Tibial nerve (tissue), 4 donors: ENCODE measurements around the gene GSPT1. TPM values are rescaled to one million over a fixed set of nuclear protein-coding genes. Genes with fewer than 3 reads are reported as not detected.

Experiments used
- DNase-seq, 2 donors: peaks; one replicate each; pipeline ENCODE4 v3.0.0-alpha.2; 2019; ENCODE audit warnings: low spot score in 2 of 2
- H3K27ac ChIP-seq, 4 donors: fragments of 200-600 bp; sonication (generic) in 3 of 4; one replicate each; pipeline ENCODE4 v1.5.1; 2017 to 2019; ENCODE audit warnings: mild to moderate bottlenecking in 1 of 4
- H3K27me3 ChIP-seq, 2 donors: fragments of 200-600 bp; sonication (generic) in 1 of 2; one replicate each; pipeline versions ENCODE4 v1.5.1 to v1.6.0; 2017 to 2019
- H3K36me3 ChIP-seq, 3 donors: fragments of 200-600 bp; sonication (generic); one replicate each; pipeline ENCODE4 v1.5.1; 2018 to 2019
- H3K4me1 ChIP-seq, 4 donors: fragments of 200-600 bp; sonication (generic) in 3 of 4; one replicate each; pipeline ENCODE4 v1.5.1; 2017 to 2019
- H3K4me3 ChIP-seq, 4 donors: fragments of 200-600 bp; sonication (generic) in 3 of 4; one replicate each; pipeline ENCODE4 v1.5.1; 2017 to 2019; ENCODE audit warnings: mild to moderate bottlenecking in 1 of 4, moderate library complexity in 1 of 4
- H3K9me3 ChIP-seq, 4 donors: fragments of 200-600 bp; sonication (generic) in 3 of 4; one replicate each; pipeline ENCODE4 v1.5.1; 2017 to 2019
- EP300 ChIP-seq, 2 donors: sonication (generic); formaldehyde crosslinking; IDR thresholded peaks; one replicate each; pipeline ENCODE4 v1.6.1; 2017; ENCODE audit warnings: antibody characterized with exemption in 2 of 2, mild to moderate bottlenecking in 1 of 2
- POLR2A ChIP-seq, 2 donors: fragments of 450-650 bp; IDR thresholded peaks; one replicate each; pipeline ENCODE4 v1.6.1; 2017; ENCODE audit warnings: antibody characterized with exemption in 2 of 2, mild to moderate bottlenecking in 2 of 2, moderate library complexity in 2 of 2
- WGBS, 2 donors: methylation state at CpG; one replicate each; pipeline ENCODE4 v1.1.5; 2018; 5-methylcytosine and 5-hydroxymethylcytosine counted together
- total RNA-seq, 4 donors: library from RNA; depleted of rRNA; stranded (reverse); fragments of >200 nt; gene quantifications; one replicate each; pipeline ENCODE4 v1.1.0, GENCODE V29; 2016
- TF ChIP-seq, protein P1 (sequence below), 5 experiments: fragments of 200-600 bp in 3 of 5; fragments of 450-650 bp in 2 of 5; sonication (generic) in 3 of 5; IDR thresholded peaks; one replicate each; pipeline ENCODE4 v1.5.1; 2016 to 2019; ENCODE audit warnings: antibody characterized with exemption in 5 of 5, mild to moderate bottlenecking in 3 of 5, moderate library complexity in 2 of 5

GSPT1 gene
- total RNA-seq, 4 donors from 2014 or later, result 43.2 to 49.8 (median 46.2) TPM

DNA sequence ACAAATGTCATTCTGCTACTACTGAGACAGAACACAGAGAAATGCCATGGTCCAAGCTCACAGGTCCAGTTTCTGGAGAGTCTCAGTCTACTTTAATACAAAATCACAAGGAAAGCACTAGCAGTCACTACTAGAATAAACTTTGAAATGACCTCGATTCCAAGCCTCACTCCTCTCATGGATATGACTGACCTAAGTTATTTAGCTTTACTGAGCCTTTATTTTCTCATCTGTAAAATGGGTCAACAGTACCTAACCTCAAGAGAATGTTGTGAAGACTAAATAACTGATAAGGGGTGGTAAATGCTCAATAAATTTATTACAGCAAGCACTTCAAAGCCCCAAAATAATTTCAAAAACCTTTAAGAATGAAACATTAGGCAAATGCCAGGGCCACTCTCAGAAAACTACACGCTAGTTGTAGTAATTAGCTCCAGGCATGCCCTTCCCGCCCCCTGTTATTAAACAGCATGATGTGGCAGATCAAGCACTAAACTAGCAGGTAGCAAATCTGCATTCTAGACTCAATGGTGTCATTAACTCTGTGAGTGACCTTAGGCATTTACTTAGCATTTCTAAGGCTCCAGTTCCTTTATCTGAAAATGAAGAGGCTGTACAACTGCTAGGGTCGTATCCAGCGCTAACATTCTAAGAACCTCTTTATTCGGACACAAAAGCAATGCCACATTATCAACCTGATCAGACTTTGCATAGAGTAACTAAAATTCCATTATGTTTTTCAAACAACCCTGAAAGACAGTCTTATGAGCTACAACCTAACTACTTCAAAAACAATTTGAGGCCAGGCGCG is 8.4 kb downstream of the GSPT1 start:
- no peak overlapping the region for H3K4me3 ChIP-seq
- H3K9me3 ChIP-seq, result no peaks in the 10 kb centered on the region
- H3K27me3 ChIP-seq, result no peaks in the 10 kb centered on the region
- peaks cover 0 to 7% (median 0%) of the 10 kb centered on the region in 3 donors for H3K36me3 ChIP-seq
- peaks cover 0 to 42% (median 22%) of the 10 kb centered on the region in 4 donors for H3K4me1 ChIP-seq
- no peak overlapping the region for H3K27ac ChIP-seq
- WGBS, 2 donors, result 88 to 89% methylated on average over 8 of the region's 8 CpGs
- TF ChIP-seq, protein P1, sequence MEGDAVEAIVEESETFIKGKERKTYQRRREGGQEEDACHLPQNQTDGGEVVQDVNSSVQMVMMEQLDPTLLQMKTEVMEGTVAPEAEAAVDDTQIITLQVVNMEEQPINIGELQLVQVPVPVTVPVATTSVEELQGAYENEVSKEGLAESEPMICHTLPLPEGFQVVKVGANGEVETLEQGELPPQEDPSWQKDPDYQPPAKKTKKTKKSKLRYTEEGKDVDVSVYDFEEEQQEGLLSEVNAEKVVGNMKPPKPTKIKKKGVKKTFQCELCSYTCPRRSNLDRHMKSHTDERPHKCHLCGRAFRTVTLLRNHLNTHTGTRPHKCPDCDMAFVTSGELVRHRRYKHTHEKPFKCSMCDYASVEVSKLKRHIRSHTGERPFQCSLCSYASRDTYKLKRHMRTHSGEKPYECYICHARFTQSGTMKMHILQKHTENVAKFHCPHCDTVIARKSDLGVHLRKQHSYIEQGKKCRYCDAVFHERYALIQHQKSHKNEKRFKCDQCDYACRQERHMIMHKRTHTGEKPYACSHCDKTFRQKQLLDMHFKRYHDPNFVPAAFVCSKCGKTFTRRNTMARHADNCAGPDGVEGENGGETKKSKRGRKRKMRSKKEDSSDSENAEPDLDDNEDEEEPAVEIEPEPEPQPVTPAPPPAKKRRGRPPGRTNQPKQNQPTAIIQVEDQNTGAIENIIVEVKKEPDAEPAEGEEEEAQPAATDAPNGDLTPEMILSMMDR (IDR thresholded peaks at IDR 0.05), result no peak
- TF ChIP-seq EP300 (IDR thresholded peaks at IDR 0.05), result no peak
- DNase-seq, result no peak

DNA sequence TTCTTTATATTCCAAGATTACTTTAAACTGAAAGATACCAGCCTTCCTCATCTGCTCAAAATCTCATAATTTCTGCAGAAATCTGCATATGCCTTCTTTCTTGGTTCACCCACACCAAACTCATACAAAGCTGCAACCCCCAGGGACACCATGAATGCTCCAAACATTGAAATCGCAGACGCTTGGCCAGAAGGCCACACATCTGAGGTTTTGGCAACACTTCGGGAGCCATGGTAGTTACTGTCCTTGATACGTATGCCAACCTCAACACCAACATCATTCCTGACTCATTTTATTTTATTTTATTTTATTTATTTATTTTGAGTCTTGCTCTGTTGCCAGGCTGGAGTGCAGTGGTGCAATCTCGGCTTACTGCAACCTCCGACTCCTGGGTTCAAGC is 11.8 kb downstream of the GSPT1 start:
- H3K4me1 ChIP-seq, result peaks cover 0 to 30% (median 7%) of the 10 kb centered on the region in 4 donors
- H3K9me3 ChIP-seq, result no peaks in the 10 kb centered on the region
- no peak overlapping the region for H3K4me3 ChIP-seq
- no peak for DNase-seq
- peaks cover 0 to 7% (median 0%) of the 10 kb centered on the region in 3 donors for H3K36me3 ChIP-seq
- H3K27me3 ChIP-seq, result no peaks in the 10 kb centered on the region
- WGBS, 2 donors, result 88% methylated on average over 6 of the region's 6 CpGs
- TF ChIP-seq EP300 (IDR thresholded peaks at IDR 0.05) (no peak), POLR2A (IDR thresholded peaks at IDR 0.05) (no peak)
- TF ChIP-seq, protein P1 (IDR thresholded peaks at IDR 0.05), result no peak
- no peak overlapping the region for H3K27ac ChIP-seq

DNA sequence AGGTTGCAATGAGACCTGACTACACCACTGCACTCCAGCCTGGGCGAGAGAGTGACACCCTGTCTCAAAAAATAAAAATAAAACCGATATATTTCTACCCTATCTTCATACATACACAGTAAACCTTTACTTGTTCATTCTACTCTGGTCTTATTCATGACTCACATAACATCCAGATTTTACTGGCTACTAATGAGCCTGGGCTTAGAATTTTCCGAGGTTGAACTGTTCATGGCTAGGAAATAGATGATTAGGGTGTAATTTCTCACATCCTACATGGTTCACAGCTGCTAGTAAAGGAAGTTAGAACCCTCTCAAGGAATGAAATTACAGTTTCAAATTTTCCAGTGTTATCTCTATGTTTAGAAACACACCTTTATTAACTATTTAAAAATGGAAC is 14.7 kb downstream of the GSPT1 start:
- DNase-seq, result no peak
- Histone ChIP-seq H3K9me3 (no peaks in the 10 kb centered on the region), H3K4me3 (no peak overlapping the region), H3K27me3 (no peaks in the 10 kb centered on the region), H3K27ac (no peak overlapping the region), H3K4me1 (peaks cover 0 to 28% (median 3%) of the 10 kb centered on the region in 4 donors), H3K36me3 (peaks cover 0 to 11% (median 0%) of the 10 kb centered on the region in 3 donors)
- no peak for TF ChIP-seq EP300 (IDR thresholded peaks at IDR 0.05)
- TF ChIP-seq, protein P1 (IDR thresholded peaks at IDR 0.05), result no peak
- no peak for TF ChIP-seq POLR2A (IDR thresholded peaks at IDR 0.05)
- WGBS, 2 donors, result 68 to 73% methylated on average over 3 of the region's 3 CpGs

DNA sequence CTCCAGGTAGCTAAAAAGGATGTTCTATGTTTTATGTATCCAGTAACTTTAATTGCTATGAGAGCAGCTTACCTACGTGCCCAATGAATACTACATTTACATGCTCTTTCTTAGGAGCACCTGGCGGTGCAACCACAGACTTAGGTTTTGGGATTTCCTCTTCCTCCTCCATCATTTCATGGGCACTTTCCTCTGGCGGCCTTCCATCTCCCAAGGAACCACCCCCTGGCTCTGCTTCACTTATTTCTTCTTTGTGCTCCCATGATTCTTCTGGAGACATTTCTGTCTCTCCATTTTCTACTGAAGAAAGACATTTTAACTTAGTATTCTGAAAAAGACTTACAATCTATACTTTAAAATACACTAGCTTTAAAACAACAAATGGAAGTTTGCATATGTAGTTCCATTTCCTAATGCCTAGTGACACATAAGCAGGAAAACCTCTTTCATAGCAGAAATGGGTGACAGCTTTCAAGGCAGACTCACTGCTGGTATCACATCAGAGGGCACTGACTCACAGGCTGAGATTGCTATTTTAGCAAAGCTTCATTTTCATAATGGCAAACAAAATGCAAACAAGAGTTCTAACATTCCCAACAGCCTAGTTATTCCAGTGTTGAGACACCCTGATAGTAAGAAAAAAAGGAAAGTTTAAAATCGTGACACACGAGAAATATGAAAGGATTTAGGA is 19.1 kb downstream of the GSPT1 start:
- peaks cover 0 to 44% (median 0%) of the 10 kb centered on the region in 3 donors for H3K36me3 ChIP-seq
- TF ChIP-seq POLR2A (IDR thresholded peaks at IDR 0.05) (no peak), EP300 (IDR thresholded peaks at IDR 0.05) (no peak)
- TF ChIP-seq, protein P1 (IDR thresholded peaks at IDR 0.05), result no peak
- no peak overlapping the region for H3K27ac ChIP-seq

DNA sequence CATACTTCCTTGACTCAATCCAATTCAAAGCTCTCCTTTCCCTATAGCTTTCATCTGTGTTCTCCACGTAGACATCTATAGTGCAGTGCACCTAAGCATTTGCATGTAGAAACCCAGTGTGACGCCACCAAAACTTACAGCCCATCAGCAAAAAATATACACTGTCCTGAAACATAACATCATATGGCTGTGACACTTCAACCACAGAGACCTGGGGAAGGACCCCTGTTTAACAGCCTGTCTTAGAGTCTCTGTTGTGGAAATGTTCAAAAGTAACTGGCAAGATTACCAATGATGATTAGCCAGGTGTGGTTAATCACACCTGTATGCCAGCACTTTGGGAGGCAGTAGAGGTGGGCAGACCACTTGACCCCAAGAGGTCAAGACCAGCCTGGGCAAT is 22.2 kb downstream of the GSPT1 start:
- Histone ChIP-seq H3K27me3 (no peaks in the 10 kb centered on the region), H3K36me3 (peaks cover 4 to 71% (median 7%) of the 10 kb centered on the region in 3 donors)
- 92 to 93% methylated on average over 2 of the region's 2 CpGs for WGBS, 2 donors

More for the DNA sequence above, 19.1 kb downstream of the GSPT1 start:
- peaks cover 0 to 22% (median 0%) of the 10 kb centered on the region in 4 donors for H3K4me1 ChIP-seq
- no peaks in the 10 kb centered on the region for H3K27me3 ChIP-seq
- WGBS, 2 donors, result 68 to 70% methylated on average over 5 of the region's 5 CpGs
- H3K9me3 ChIP-seq, result no peaks in the 10 kb centered on the region
- no peak for DNase-seq
- no peak overlapping the region for H3K4me3 ChIP-seq

More for the DNA sequence above, 22.2 kb downstream of the GSPT1 start:
- H3K9me3 ChIP-seq, result no peaks in the 10 kb centered on the region
- no peak for DNase-seq
- TF ChIP-seq EP300 (IDR thresholded peaks at IDR 0.05), result no peak
- no peak for TF ChIP-seq POLR2A (IDR thresholded peaks at IDR 0.05)
- TF ChIP-seq, protein P1 (IDR thresholded peaks at IDR 0.05), result no peak
- no peak overlapping the region for H3K4me3 ChIP-seq
- H3K27ac ChIP-seq, result no peak overlapping the region
- H3K4me1 ChIP-seq, result peaks cover 0 to 6% (median 0%) of the 10 kb centered on the region in 4 donors
